ENCODE data around the gene EIF4A3.

The EIF4A3 gene

GRCh38 chr17:80110927-80111701 lies 35.8 kb downstream of the EIF4A3 start:
- DNase-seq: no peak

- no peak for DNase-seq
Observed at GRCh38 chr17:80110447-80110812, 36.5 kb downstream of the EIF4A3 start.

- no peak for DNase-seq
Observed at GRCh38 chr17:80109713-80110446, 37.0 kb downstream of the EIF4A3 start.

- no peak for DNase-seq
Observed at GRCh38 chr17:80109066-80109660, 37.8 kb downstream of the EIF4A3 start.

- no peak for DNase-seq
Observed at GRCh38 chr17:80108036-80108971, 38.6 kb downstream of the EIF4A3 start.

GRCh38 chr17:80107231-80108021 lies 39.5 kb downstream of the EIF4A3 start:
- DNase-seq: no peak

GRCh38 chr17:80106751-80107150 lies 40.2 kb downstream of the EIF4A3 start:
- no peak for DNase-seq

GRCh38 chr17:80106176-80106575 lies 40.8 kb downstream of the EIF4A3 start:
- no peak for DNase-seq

- DNase-seq: no peak
Observed at GRCh38 chr17:80105762-80106161, 41.2 kb downstream of the EIF4A3 start.

- no peak for DNase-seq
Observed at GRCh38 chr17:80104956-80105375, 42.0 kb downstream of the EIF4A3 start.

GRCh38 chr17:80104321-80104955 lies 42.5 kb downstream of the EIF4A3 start:
- no peak for DNase-seq

- DNase-seq: no peak
Observed at GRCh38 chr17:80103449-80104085, 43.4 kb downstream of the EIF4A3 start.

GRCh38 chr17:80102664-80103448 lies 44.1 kb downstream of the EIF4A3 start:
- DNase-seq: no peak

GRCh38 chr17:80101946-80102663 lies 44.8 kb downstream of the EIF4A3 start:
- peak; percentile 25 for DNase-seq

- DNase-seq: peak; percentile 87
Observed at GRCh38 chr17:80101011-80101945, 45.6 kb downstream of the EIF4A3 start, which contains the start of gene GAA. Gene GAA (plus strand): TSS chr17:80101581. CDS start chr17:80104587, 3,006 bp downstream.

- no peak for DNase-seq
Observed at GRCh38 chr17:80100035-80100323, 46.9 kb downstream of the EIF4A3 start.

- DNase-seq: no peak
Observed at GRCh38 chr17:80099291-80100034, 47.5 kb downstream of the EIF4A3 start.

All from activated naive CD4-positive, alpha-beta T cell treated with anti-CD3 and anti-CD28 coated beads, Interleukin-2, amount 50 U/mL, for 16 hours (primary cell).